Liver (tissue), 9 donors: ENCODE results near the gene SLC1A5. TPM values are rescaled to one million over a fixed set of nuclear protein-coding genes. Genes with fewer than 3 reads are reported as not detected.

Experiments
- DNase-seq: peaks from one replicate; pipeline ENCODE4 v3.0.0-alpha.2; 2017; ENCODE audit warnings: low spot score
- H3K27ac ChIP-seq, 2 donors: one replicate each; pipeline ENCODE4 v1.7.0; 2013; ENCODE audit warnings: inconsistent platforms in 2 of 2, low read length in 2 of 2, control low read depth in 1 of 2, low read depth in 1 of 2, mild to moderate bottlenecking in 1 of 2
- H3K27me3 ChIP-seq, 4 donors: one replicate each; pipeline versions ENCODE4 v1.6.1 to v1.7.0; 2013; ENCODE audit warnings: low read length in 3 of 4, inconsistent platforms in 1 of 4, mild to moderate bottlenecking in 1 of 4, moderate library complexity in 1 of 4; ENCODE audit not compliant: control insufficient read depth in 4 of 4, insufficient read depth in 4 of 4
- H3K36me3 ChIP-seq, 4 donors: one replicate each; pipeline versions ENCODE4 v1.6.1 to v1.7.0; 2013; ENCODE audit warnings: low read length in 3 of 4, mild to moderate bottlenecking in 3 of 4, low read depth in 1 of 4, moderate library complexity in 1 of 4; ENCODE audit not compliant: control insufficient read depth in 4 of 4, insufficient read depth in 3 of 4
- H3K4me1 ChIP-seq, 4 donors: one replicate each; pipeline versions ENCODE4 v1.6.1 to v1.7.0; 2013; ENCODE audit warnings: low read length in 3 of 4, mild to moderate bottlenecking in 3 of 4, moderate library complexity in 1 of 4; ENCODE audit not compliant: control insufficient read depth in 4 of 4, insufficient read depth in 4 of 4
- H3K4me3 ChIP-seq, 3 donors: one replicate each; pipeline versions ENCODE4 v1.6.1 to v1.7.0; 2013; ENCODE audit warnings: low read length in 3 of 3, control low read depth in 1 of 3, low read depth in 1 of 3, mild to moderate bottlenecking in 1 of 3
- H3K9ac ChIP-seq, 2 donors: one replicate each; pipeline ENCODE4 v1.7.0; 2013; ENCODE audit warnings: low read length in 2 of 2, mild to moderate bottlenecking in 2 of 2, moderate library complexity in 2 of 2, control low read depth in 1 of 2, low read depth in 1 of 2
- H3K9me3 ChIP-seq, 4 donors: one replicate each; pipeline versions ENCODE4 v1.6.1 to v1.7.0; 2013; ENCODE audit warnings: low read length in 3 of 4; ENCODE audit not compliant: control insufficient read depth in 4 of 4
- ATF3 ChIP-seq: IDR thresholded peaks from 2 replicates; pipeline ENCODE4 v1.6.1; 2016; ENCODE audit warnings: antibody characterized with exemption
- CTCF ChIP-seq: fragments of 150-350 bp; IDR thresholded peaks from 2 replicates; pipeline ENCODE4 v1.5.1; 2017; ENCODE audit warnings: improper control_type of control experiment, low read depth, low read length; ENCODE audit not compliant: missing input control
- EGR1 ChIP-seq, 2 donors: IDR thresholded peaks; 2 replicates each; pipeline ENCODE4 v1.6.1; 2016 to 2018; ENCODE audit warnings: antibody characterized with exemption in 2 of 2, low read depth in 2 of 2
- FOXA1 ChIP-seq: IDR thresholded peaks from 2 replicates; pipeline ENCODE4 v1.6.1; 2016; ENCODE audit warnings: antibody characterized with exemption
- FOXA2 ChIP-seq: IDR thresholded peaks from 2 replicates; pipeline ENCODE4 v1.6.1; 2016; ENCODE audit warnings: antibody characterized with exemption
- GABPA ChIP-seq, 2 donors: IDR thresholded peaks in 1 of 2; conservative IDR thresholded peaks in 1 of 2; 2 replicates each; pipeline ENCODE4 v1.6.1; 2016; ENCODE audit warnings: antibody characterized with exemption in 2 of 2, mild to moderate bottlenecking in 1 of 2, moderate library complexity in 1 of 2
- HNF4A ChIP-seq, 2 donors: conservative IDR thresholded peaks; 2 replicates each; pipeline ENCODE4 v1.6.1; 2016; ENCODE audit warnings: antibody characterized with exemption in 2 of 2, mild to moderate bottlenecking in 2 of 2
- HNF4G ChIP-seq: IDR thresholded peaks from 2 replicates; pipeline ENCODE4 v1.6.1; 2016; ENCODE audit warnings: antibody characterized with exemption
- JUND ChIP-seq, 2 donors: IDR thresholded peaks; 2 replicates each; pipeline ENCODE4 v1.6.1; 2016; ENCODE audit warnings: antibody characterized with exemption in 2 of 2
- MAX ChIP-seq: IDR thresholded peaks from 2 replicates; pipeline ENCODE4 v1.6.1; 2016; ENCODE audit warnings: antibody characterized with exemption
- NR2F2 ChIP-seq: IDR thresholded peaks from 2 replicates; pipeline ENCODE4 v1.6.1; 2016; ENCODE audit warnings: antibody characterized with exemption
- RAD21 ChIP-seq, 2 donors: IDR thresholded peaks; 2 replicates each; pipeline ENCODE4 v1.6.1; 2016; ENCODE audit warnings: antibody characterized with exemption in 2 of 2, mild to moderate bottlenecking in 2 of 2
- RXRA ChIP-seq, 2 donors: IDR thresholded peaks; 2 replicates each; pipeline ENCODE4 v1.6.1; 2017 to 2018; ENCODE audit warnings: antibody characterized with exemption in 2 of 2, mild to moderate bottlenecking in 1 of 2
- SP1 ChIP-seq: IDR thresholded peaks from 2 replicates; pipeline ENCODE4 v1.6.1; 2018; ENCODE audit warnings: antibody characterized with exemption, mild to moderate bottlenecking
- TAF1 ChIP-seq: conservative IDR thresholded peaks from 2 replicates; pipeline ENCODE4 v1.6.1; 2016; ENCODE audit warnings: antibody characterized with exemption, mild to moderate bottlenecking
- YY1 ChIP-seq: IDR thresholded peaks from 2 replicates; pipeline ENCODE4 v1.6.1; 2016; ENCODE audit warnings: antibody characterized with exemption, mild to moderate bottlenecking
- ZBTB33 ChIP-seq: IDR thresholded peaks from 2 replicates; pipeline ENCODE4 v1.6.1; 2016; ENCODE audit warnings: antibody characterized with exemption
- WGBS: extraction: QIAGEN DNeasy Blood & Tissue Kit; methylation state at CpG from one replicate; pipeline ENCODE4 v1.1.7; 2013; 5-methylcytosine and 5-hydroxymethylcytosine counted together
- polyA plus RNA-seq, 2 donors: library from polyadenylated mRNA; stranded (reverse) in 1 of 2; unstranded in 1 of 2; fragments of 200-250 nt in 1 of 2; fragments of >200 nt in 1 of 2; fragmentation: Nextera tagmentation in 1 of 2; extraction: Ambion mirVana in 1 of 2; gene quantifications; one replicate each; pipeline versions ENCODE4 v1.2.1 to v1.2.3, GENCODE V29; 2013 to 2015
- total RNA-seq, 2 donors: library from RNA; depleted of rRNA; stranded (reverse); fragments of >200 nt; gene quantifications; one replicate each; pipeline ENCODE4 v1.2.3, GENCODE V29; 2014
- donor health status: healthy.
- donor health status: healthy.
- donor health status: healthy.
- donor health status: healthy.
- donor health status: healthy.

SLC1A5 gene
- total and polyA plus RNA-seq, 4 donors: 1.5 to 90.8 (median 6.1) TPM

- no peak for TF ChIP-seq ZBTB33
- no peak for TF ChIP-seq ATF3
- no peak for TF ChIP-seq SP1
- no peak for TF ChIP-seq HNF4G
- TF ChIP-seq EGR1 (IDR thresholded peaks at IDR 0.05; ENCODE audit: low read depth in 2 of 2): no peak
- no peak for TF ChIP-seq RAD21 (IDR thresholded peaks at IDR 0.05)
Measured at GRCh38 chr19:46821512-46822409, 33.4 kb upstream of the SLC1A5 start (continued).

- no peaks in the 10 kb centered on the region for H3K36me3 ChIP-seq
- H3K27ac ChIP-seq: no peak overlapping the region
- no peak overlapping the region for H3K4me3 ChIP-seq
- no peaks in the 10 kb centered on the region for H3K27me3 ChIP-seq
- no peak for DNase-seq
- H3K9ac ChIP-seq: no peak overlapping the region
- no peak for TF ChIP-seq MAX
- H3K4me1 ChIP-seq: peaks cover 0 to 5% (median under 1%) of the 10 kb centered on the region in 4 donors
- no peaks in the 10 kb centered on the region for H3K9me3 ChIP-seq
- WGBS: 96% methylated on average over 2 of the region's 2 CpGs
Measured at GRCh38 chr19:46818812-46819211, 30.4 kb upstream of the SLC1A5 start.

GRCh38 chr19:46815833-46816627 is 27.6 kb upstream of the SLC1A5 start:
- DNase-seq: no peak
- Histone ChIP-seq H3K27me3 (no peaks in the 10 kb centered on the region), H3K4me3 (no peak overlapping the region), H3K36me3 (no peaks in the 10 kb centered on the region), H3K9ac (no peak overlapping the region), H3K27ac (no peak overlapping the region), H3K9me3 (no peaks in the 10 kb centered on the region), H3K4me1 (peaks cover 0 to 16% (median 5%) of the 10 kb centered on the region in 4 donors)
- 88% methylated on average over 18 of the region's 18 CpGs for WGBS
- TF ChIP-seq TAF1 (no peak), JUND (IDR thresholded peaks at IDR 0.05) (no peak), ATF3 (no peak), NR2F2 (no peak), HNF4A (conservative IDR thresholded peaks at IDR 0.05) (no peak), GABPA (IDR thresholded peaks at IDR 0.05 in 1 of 2, conservative IDR thresholded peaks at IDR 0.05 in 1 of 2) (no peak), FOXA1 (no peak), RXRA (IDR thresholded peaks at IDR 0.05) (no peak), EGR1 (IDR thresholded peaks at IDR 0.05; ENCODE audit: low read depth in 2 of 2) (no peak), YY1 (no peak), MAX (no peak), SP1 (no peak), FOXA2 (no peak), HNF4G (no peak), RAD21 (IDR thresholded peaks at IDR 0.05) (no peak), CTCF (no peak), ZBTB33 (no peak)
